Measurements from ENCODE around the gene DES. TPM values are rescaled to one million over a fixed set of nuclear protein-coding genes. Genes with fewer than 3 reads are reported as not detected.

DES gene
- total RNA-seq, 2 donors from 2014 or later, result not detected

DNA sequence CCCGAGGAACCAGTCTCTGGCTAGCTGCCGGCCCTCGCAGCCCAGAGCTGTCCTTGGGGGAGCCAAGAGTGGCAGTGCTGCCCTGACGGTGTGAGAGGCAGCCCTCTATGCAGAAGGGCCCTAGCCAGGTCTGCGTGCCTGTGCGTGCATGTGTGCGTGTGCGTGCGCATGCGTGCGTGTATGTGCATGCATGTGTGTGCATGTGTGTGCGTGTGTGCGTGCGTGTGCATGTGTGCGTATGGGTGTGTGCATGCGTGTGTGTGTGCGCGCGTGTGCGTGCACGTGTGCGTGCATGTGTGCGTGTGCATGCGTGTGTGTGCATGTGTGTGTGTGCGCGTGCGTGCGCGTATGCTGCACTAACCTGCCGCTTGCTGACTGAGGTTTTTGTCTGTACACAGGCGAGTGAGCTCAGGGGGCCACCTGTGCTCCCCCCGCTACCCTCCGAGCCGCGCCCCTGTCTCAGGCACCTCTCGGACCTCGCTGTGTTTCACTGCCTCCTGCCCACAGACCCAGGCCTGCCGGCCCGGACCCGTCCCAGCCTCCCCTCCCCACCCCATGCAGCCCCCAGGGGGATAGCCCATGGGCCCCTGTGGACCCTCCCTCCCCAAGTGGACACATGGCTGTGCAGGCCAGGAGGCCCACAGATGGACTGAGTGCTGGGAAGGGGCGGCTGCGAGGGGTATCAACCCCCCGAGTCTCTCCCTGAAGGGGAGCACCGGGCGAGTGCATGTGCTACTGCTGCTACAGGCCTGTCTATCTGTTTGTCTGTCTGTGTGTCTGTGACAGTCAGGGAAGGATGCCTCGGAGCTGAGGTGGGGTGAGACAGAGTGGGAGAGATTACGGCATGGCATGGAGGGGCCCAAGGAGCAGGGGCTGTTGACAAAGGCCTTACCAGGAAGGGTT is 47.7 kb downstream of the DES start:
- Mint-ChIP-seq H3K27ac (no peak overlapping the region), H3K4me3 (no peak overlapping the region)

DNA sequence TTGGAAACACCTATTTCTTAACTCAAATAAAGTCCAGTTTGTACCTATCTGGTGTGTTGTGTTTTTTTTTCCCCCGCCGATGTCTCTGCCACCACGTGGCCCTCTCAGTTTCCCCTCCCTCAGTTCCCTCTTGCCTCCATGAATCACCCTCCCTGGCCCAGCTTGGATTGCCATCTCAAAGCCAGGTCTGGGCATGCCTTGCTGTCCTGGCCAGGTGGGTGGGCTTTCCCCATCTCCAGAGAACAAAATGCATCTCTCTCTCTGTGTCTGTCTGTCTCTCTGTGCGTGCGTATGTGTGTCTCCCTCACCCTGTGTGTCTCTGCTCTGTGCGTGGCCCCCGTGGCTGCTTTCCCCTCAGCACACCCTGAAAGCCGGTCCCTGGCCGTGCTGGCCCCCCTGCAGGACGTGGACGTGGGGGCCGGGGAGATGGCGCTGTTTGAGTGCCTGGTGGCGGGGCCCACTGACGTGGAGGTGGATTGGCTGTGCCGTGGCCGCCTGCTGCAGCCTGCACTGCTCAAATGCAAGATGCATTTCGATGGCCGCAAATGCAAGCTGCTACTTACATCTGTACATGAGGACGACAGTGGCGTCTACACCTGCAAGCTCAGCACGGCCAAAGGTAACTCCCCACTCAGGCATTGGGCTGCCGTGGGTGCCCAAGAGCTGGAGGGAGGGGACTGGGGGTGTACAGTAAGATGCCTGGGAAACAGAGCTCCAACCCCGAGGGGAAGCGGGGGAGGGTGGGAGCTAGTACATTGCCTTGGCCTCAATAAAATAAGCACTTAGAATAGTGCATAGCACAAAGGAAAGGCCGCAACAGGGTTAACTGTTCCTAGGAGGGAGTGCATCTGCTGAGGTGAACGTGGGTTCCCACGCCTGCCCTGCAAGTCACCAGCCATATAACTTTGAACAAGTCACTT is 48.9 kb downstream of the DES start:
- no peak overlapping the region for H3K27ac Mint-ChIP-seq
- H3K4me3 Mint-ChIP-seq, result no peak overlapping the region
- H3K36me3 Mint-ChIP-seq, result no peaks in the 10 kb centered on the region
- no peaks in the 10 kb centered on the region for H3K27me3 Mint-ChIP-seq
- no peaks in the 10 kb centered on the region for H3K9me3 Mint-ChIP-seq
- ATAC-seq (no peak), DNase-seq (ENCODE audit: low spot score) (no peak)
- no peaks in the 10 kb centered on the region for H3K4me1 Mint-ChIP-seq (ENCODE audit: low read depth in 2 of 2)

More for the DNA sequence above, 47.7 kb downstream of the DES start:
- no peaks in the 10 kb centered on the region for H3K9me3 Mint-ChIP-seq
- no peak for ATAC-seq
- H3K27me3 Mint-ChIP-seq, result no peaks in the 10 kb centered on the region
- no peak for DNase-seq (ENCODE audit: low spot score)
- H3K36me3 Mint-ChIP-seq, result no peaks in the 10 kb centered on the region
- H3K4me1 Mint-ChIP-seq (ENCODE audit: low read depth in 2 of 2), result no peaks in the 10 kb centered on the region

DNA sequence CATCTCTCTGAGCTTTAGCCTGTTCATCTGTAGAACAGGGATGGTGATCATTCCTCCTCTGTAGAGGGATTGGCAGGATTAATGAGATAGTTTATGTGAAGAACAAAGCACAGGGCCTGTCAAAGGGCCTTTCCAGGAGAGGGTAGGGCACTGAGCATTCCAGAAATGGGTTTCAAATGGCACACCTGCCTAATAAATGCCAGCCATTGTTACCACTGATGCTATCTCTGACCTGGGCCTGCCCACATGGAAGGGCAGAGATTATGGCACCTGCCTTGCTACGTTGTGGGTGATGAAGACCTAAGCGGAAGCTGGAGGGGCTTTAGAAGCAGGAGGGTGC is 49.5 kb downstream of the DES start:
- H3K27ac Mint-ChIP-seq, result no peak overlapping the region
- no peaks in the 10 kb centered on the region for H3K4me1 Mint-ChIP-seq (ENCODE audit: low read depth in 2 of 2)
- H3K27me3 Mint-ChIP-seq, result no peaks in the 10 kb centered on the region
- no peak for DNase-seq (ENCODE audit: low spot score)
- no peaks in the 10 kb centered on the region for H3K36me3 Mint-ChIP-seq
- no peak for ATAC-seq
- no peaks in the 10 kb centered on the region for H3K9me3 Mint-ChIP-seq
- no peak overlapping the region for H3K4me3 Mint-ChIP-seq

DNA sequence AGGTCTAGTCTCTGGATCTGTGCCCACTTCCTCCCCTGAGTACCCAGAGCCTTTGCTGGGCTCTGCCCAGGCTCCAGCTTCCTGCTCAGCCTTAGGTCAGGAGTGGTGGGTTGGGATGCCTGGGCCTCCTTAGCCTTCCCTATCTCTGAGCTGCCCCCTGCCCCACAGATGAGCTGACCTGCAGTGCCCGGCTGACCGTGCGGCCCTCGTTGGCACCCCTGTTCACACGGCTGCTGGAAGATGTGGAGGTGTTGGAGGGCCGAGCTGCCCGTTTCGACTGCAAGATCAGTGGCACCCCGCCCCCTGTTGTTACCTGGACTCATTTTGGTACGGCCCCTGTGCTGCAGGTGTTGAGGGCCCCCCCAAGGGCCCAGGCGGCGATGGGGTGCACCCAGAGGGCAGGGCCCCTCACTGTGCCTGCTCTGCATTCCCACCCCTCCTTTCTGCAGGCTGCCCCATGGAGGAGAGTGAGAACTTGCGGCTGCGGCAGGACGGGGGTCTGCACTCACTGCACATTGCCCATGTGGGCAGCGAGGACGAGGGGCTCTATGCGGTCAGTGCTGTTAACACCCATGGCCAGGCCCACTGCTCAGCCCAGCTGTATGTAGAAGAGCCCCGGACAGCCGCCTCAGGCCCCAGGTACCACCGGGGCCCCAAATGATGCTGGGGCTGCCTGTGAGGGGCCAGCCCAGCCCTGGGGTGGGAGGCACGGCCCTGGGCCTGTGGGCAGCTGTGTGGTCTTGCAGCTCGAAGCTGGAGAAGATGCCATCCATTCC is 50.4 kb downstream of the DES start:
- H3K4me3 Mint-ChIP-seq, result no peak overlapping the region
- no peak for DNase-seq (ENCODE audit: low spot score)

DNA sequence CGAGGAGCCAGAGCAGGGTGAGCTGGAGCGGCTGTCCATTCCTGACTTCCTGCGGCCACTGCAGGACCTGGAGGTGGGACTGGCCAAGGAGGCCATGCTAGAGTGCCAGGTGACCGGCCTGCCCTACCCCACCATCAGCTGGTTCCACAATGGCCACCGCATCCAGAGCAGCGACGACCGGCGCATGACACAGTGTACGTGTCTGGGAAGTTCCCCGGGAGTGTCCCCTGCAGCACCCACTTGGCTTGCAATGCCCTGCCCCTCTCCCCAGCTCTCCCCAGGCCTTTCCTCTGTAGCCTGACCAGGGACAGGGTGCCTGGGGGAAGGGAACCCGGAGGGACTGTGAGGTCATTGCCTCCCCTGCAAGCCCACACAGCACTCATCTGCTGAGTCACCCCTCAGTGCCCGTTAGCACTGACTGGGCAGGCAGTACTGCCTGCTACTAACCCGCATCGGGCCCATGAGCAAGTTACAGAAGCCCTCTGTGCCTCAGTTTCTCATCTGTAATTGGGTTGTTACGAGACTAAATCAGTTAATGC is 51.1 kb downstream of the DES start:
- Mint-ChIP-seq H3K9me3 (no peaks in the 10 kb centered on the region), H3K4me3 (no peak overlapping the region), H3K4me1 (ENCODE audit: low read depth in 2 of 2) (no peaks in the 10 kb centered on the region), H3K36me3 (no peaks in the 10 kb centered on the region), H3K27ac (no peak overlapping the region), H3K27me3 (no peaks in the 10 kb centered on the region)
- ATAC-seq (no peak), DNase-seq (ENCODE audit: low spot score) (no peak)

More for the DNA sequence above, 50.4 kb downstream of the DES start:
- Mint-ChIP-seq H3K36me3 (no peaks in the 10 kb centered on the region), H3K9me3 (no peaks in the 10 kb centered on the region), H3K27me3 (no peaks in the 10 kb centered on the region), H3K27ac (no peak overlapping the region), H3K4me1 (ENCODE audit: low read depth in 2 of 2) (no peaks in the 10 kb centered on the region)
- no peak for ATAC-seq

DNA sequence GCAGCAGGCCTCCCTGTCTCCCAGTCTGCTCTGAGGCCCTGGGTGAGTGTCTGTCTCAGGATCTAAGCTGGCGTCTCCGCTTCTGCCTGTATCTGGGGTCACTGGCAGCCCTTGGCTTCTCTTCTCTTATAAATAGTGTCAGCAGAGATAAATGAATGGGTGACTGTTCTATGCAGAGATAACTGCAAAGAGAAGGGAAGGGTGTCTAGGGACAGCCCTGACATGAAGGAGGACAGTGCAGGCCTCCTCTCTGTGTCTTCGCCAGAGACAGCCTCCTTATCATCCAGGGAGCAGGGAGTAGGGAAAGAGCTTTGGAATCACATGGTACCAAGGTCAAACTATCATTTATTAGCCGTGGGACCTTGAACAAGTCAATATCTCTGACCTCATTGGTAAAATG is 52.3 kb downstream of the DES start:
- H3K27me3 Mint-ChIP-seq, result peaks cover 0 to 3% of the 10 kb centered on the region in 2 donors
- DNase-seq (ENCODE audit: low spot score), result no peak
- H3K27ac Mint-ChIP-seq, result no peak overlapping the region
- H3K4me3 Mint-ChIP-seq, result no peak overlapping the region
- no peaks in the 10 kb centered on the region for H3K36me3 Mint-ChIP-seq
- no peaks in the 10 kb centered on the region for H3K9me3 Mint-ChIP-seq
- ATAC-seq, result no peak
- no peaks in the 10 kb centered on the region for H3K4me1 Mint-ChIP-seq (ENCODE audit: low read depth in 2 of 2)

DNA sequence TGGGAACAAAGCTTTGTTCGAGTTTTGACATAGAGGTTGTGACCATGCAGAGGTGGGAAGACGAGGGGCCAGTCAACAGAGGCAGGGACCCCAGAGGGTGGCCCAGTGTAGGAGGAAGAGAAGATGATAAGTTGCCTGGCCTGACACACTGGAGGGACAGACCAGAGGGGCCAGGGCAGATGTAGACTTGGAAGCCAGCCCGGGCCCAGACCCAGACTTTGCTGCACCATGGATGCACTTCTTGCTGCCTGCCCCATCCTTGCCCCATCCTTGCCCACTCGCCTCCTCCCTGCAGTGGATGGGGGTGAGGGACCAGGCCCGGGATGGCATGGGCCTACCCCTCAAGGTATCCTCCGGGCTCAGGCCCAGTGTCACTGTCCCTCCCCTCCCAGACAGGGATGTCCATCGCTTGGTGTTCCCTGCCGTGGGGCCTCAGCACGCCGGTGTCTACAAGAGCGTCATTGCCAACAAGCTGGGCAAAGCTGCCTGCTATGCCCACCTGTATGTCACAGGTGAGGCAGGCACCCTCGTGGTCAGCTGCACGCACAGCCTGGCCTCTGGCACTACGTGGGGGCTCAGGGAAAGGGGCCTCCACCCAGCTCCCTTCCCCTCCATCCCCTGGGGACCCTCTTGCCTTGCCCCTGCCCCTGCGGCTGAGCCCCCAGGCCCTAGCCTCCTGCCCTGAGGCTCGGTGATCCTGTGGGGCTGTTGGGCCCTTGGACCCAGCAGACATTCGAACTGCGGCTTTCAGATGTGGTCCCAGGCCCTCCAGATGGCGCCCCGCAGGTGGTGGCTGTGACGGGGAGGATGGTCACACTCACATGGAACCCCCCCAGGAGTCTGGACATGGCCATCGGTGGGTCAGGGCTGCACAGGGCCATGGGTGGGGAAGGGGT is 53.5 kb downstream of the DES start:
- H3K9me3 Mint-ChIP-seq, result no peaks in the 10 kb centered on the region
- ATAC-seq (no peak), DNase-seq (ENCODE audit: low spot score) (no peak)
- H3K27me3 Mint-ChIP-seq, result peaks cover 5 to 8% of the 10 kb centered on the region in 2 donors
- H3K36me3 Mint-ChIP-seq, result no peaks in the 10 kb centered on the region
- peaks cover 0 to 5% of the 10 kb centered on the region in 2 donors for H3K4me1 Mint-ChIP-seq (ENCODE audit: low read depth in 2 of 2)
- no peak overlapping the region for H3K27ac Mint-ChIP-seq
- no peak overlapping the region for H3K4me3 Mint-ChIP-seq

DNA sequence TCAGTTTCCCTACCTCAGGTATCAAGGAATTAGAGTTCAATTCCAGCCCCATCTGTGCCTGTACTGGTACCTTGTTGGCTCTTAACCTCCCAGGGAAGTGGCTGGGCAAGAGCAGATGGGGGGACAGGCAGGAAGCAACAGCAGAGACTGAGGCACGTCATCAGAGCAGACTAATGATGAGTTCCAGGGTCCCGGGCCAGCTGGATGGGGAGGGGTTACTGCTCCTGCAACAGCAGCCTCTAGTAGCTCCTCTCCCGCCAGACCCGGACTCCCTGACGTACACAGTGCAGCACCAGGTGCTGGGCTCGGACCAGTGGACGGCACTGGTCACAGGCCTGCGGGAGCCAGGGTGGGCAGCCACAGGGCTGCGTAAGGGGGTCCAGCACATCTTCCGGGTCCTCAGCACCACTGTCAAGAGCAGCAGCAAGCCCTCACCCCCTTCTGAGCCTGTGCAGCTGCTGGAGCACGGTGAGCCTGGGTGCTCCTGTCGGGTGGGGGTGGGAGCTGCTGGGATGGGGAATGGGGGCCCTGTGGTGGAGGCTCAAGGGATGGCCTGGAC is 54.5 kb downstream of the DES start:
- Mint-ChIP-seq H3K36me3 (no peaks in the 10 kb centered on the region), H3K4me1 (ENCODE audit: low read depth in 2 of 2) (peaks cover 0 to 5% of the 10 kb centered on the region in 2 donors), H3K27ac (no peak overlapping the region), H3K4me3 (no peak overlapping the region), H3K9me3 (no peaks in the 10 kb centered on the region), H3K27me3 (peaks cover 5 to 8% of the 10 kb centered on the region in 2 donors)
- DNase-seq (ENCODE audit: low spot score) (no peak), ATAC-seq (no peak)

DNA sequence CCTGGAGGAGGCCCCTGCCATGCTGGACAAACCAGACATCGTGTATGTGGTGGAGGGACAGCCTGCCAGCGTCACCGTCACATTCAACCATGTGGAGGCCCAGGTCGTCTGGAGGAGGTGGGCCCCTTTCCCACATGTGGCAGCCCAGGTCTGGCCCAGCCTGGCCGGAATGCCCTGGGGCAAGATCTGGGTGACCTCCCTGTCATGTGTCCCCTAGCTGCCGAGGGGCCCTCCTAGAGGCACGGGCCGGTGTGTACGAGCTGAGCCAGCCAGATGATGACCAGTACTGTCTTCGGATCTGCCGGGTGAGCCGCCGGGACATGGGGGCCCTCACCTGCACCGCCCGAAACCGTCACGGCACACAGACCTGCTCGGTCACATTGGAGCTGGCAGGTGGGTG is 55.3 kb downstream of the DES start:
- Mint-ChIP-seq H3K9me3 (no peaks in the 10 kb centered on the region), H3K4me3 (no peak overlapping the region), H3K27ac (no peak overlapping the region), H3K36me3 (no peaks in the 10 kb centered on the region), H3K27me3 (peaks cover 5 to 8% of the 10 kb centered on the region in 2 donors), H3K4me1 (ENCODE audit: low read depth in 2 of 2) (peaks cover 0 to 5% of the 10 kb centered on the region in 2 donors)
- ATAC-seq (no peak), DNase-seq (ENCODE audit: low spot score) (no peak)

DNA sequence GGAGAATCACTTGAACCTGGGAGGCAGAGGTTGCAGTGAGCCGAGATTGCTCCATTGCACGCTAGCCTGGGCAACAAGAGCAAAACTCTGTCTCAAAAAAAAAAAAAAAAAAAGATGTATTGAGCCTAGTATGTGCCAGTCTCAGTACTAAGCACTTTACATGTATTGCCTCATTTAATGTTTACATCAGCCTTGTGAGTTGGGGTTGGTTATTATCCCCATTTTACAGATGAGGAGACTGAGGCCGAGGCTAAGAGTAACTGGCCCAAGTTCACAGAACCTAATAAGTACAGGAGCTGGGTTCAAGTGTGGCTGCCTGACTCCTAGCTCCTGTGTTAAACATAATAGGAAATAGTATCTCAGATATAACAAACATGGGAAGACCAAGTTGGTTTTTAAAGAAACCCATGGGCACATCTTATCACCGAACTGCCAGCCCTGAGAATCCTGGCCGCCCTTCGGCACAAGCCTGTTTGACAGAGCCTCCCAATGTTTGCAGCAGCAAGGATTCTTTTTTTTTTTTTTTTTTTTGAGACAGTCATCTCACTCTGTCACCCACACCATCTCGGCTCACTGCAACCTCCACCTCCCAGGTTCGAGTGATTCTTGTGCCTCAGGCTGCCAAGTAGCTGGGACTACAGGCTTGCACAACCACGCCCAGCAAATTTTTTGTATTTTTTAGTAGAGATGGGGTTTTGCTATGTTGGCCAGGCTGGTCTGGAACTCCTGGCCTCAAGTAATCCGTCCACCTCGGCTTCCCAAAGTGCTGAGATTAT is 56.3 kb downstream of the DES start:
- no peak overlapping the region for H3K4me3 Mint-ChIP-seq
- peaks cover 0 to 5% of the 10 kb centered on the region in 2 donors for H3K4me1 Mint-ChIP-seq (ENCODE audit: low read depth in 2 of 2)
- no peak for DNase-seq (ENCODE audit: low spot score)
- H3K27me3 Mint-ChIP-seq, result peaks cover 5 to 8% of the 10 kb centered on the region in 2 donors
- ATAC-seq, result no peak
- H3K9me3 Mint-ChIP-seq, result no peaks in the 10 kb centered on the region
- H3K27ac Mint-ChIP-seq, result no peak overlapping the region
- no peaks in the 10 kb centered on the region for H3K36me3 Mint-ChIP-seq

DNA sequence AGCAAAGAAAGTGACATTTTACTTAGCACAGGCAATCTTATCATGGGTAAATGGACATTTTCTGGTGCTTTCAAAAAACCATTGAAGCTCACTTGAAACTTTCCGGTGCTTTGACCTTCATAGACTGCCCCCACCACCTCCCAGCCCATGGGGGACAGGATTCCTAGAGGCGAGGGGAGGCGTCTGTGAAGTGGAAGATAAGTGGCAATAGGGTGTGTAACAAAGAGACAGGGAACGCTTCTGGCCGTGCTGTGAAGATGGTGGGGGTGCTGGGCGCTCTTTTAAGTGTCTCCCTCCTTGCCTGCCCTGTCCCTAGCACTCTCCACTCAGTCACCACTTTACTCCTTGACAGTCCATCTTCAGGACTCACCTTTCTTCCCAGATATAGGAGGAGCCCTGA is 57.1 kb downstream of the DES start:
- ATAC-seq (no peak), DNase-seq (ENCODE audit: low spot score) (no peak)
- H3K27me3 Mint-ChIP-seq, result peaks cover 5 to 8% of the 10 kb centered on the region in 2 donors
- H3K36me3 Mint-ChIP-seq, result no peaks in the 10 kb centered on the region
- H3K4me1 Mint-ChIP-seq (ENCODE audit: low read depth in 2 of 2), result peaks cover 0 to 5% of the 10 kb centered on the region in 2 donors
- no peak overlapping the region for H3K4me3 Mint-ChIP-seq
- no peak overlapping the region for H3K27ac Mint-ChIP-seq
- H3K9me3 Mint-ChIP-seq, result no peaks in the 10 kb centered on the region

Measured in natural killer cell treated with Interleukin-12 subunit alpha and Interleukin-12 subunit beta and Interleukin-15 and Interleukin-18, amount 100 ng/mL, for 72 hours (primary cell).